Transverse colon (tissue), 4 donors: ENCODE measurements around the gene DDI1. TPM values are rescaled to one million over a fixed set of nuclear protein-coding genes. Genes with fewer than 3 reads are reported as not detected.

ENCODE experiments used
- DNase-seq: peaks from one replicate; pipeline ENCODE4 v3.0.0-alpha.2; 2019
- H3K27ac ChIP-seq, 4 donors: fragments of 200-600 bp; sonication (generic); 2 replicates each; pipeline ENCODE4 v1.5.1; 2016 to 2018; ENCODE audit warnings: inconsistent platforms in 4 of 4
- H3K27me3 ChIP-seq: fragments of 200-600 bp; sonication (generic); 2 replicates; pipeline ENCODE4 v1.5.1; 2017; ENCODE audit warnings: inconsistent platforms
- H3K36me3 ChIP-seq, 4 donors: fragments of 200-600 bp; sonication (generic); 2 replicates each; pipeline ENCODE4 v1.5.1; 2017 to 2019; ENCODE audit warnings: inconsistent platforms in 4 of 4
- H3K4me1 ChIP-seq, 4 donors: fragments of 200-600 bp; sonication (generic); 2 replicates each; pipeline ENCODE4 v1.5.1; 2017 to 2020; ENCODE audit warnings: inconsistent platforms in 4 of 4
- H3K4me3 ChIP-seq, 4 donors: fragments of 200-600 bp; sonication (generic); 1 replicate in 1 of 4; 2 replicates in 3 of 4; pipeline versions ENCODE4 v1.5.1 to v1.6.1; 2017 to 2019; ENCODE audit warnings: inconsistent platforms in 4 of 4
- H3K9me3 ChIP-seq, 2 donors: fragments of 200-600 bp; sonication (generic); 2 replicates each; pipeline ENCODE4 v1.5.1; 2017 to 2019; ENCODE audit warnings: inconsistent platforms in 2 of 2
- CTCF ChIP-seq, 5 experiments: fragments of 200-600 bp in 3 of 5; fragments of 450-650 bp in 2 of 5; sonication (generic) in 3 of 5; IDR thresholded peaks; 1 replicate in 2 of 5; 2 replicates in 3 of 5; pipeline ENCODE4 v1.5.1; 2016 to 2017; ENCODE audit warnings: antibody characterized with exemption in 5 of 5, inconsistent platforms in 3 of 5, mild to moderate bottlenecking in 2 of 5, moderate library complexity in 1 of 5
- EP300 ChIP-seq: sonication (generic); formaldehyde crosslinking; IDR thresholded peaks from one replicate; pipeline ENCODE4 v1.6.1; 2017; ENCODE audit warnings: antibody characterized with exemption, low read depth
- POLR2A ChIP-seq: fragments of 450-650 bp; IDR thresholded peaks from one replicate; pipeline ENCODE4 v1.6.1; 2016; ENCODE audit warnings: antibody characterized with exemption, mild to moderate bottlenecking, moderate library complexity
- POLR2AphosphoS5 ChIP-seq, 3 donors: sonication (generic); formaldehyde crosslinking; IDR thresholded peaks; one replicate each; pipeline ENCODE4 v1.6.1; 2016; ENCODE audit warnings: antibody characterized with exemption in 3 of 3
- WGBS, 2 donors: methylation state at CpG; one replicate each; pipeline ENCODE4 v1.1.5; 2018; ENCODE audit warnings: low coverage in 1 of 2; 5-methylcytosine and 5-hydroxymethylcytosine counted together
- in situ Hi-C, 4 donors: fragments of 200-750 bp; cut with MboI; loops; one replicate each; pipeline versions ENCODE4 v1.15.0 to v1.15.1; 2017; ENCODE audit warnings: low sequenced_read_pairs in 3 of 4, low pct_ligation_motif_present in 1 of 4, low pct_unique_long_range_greater_than_20kb in 1 of 4
- intact Hi-C: fragments of 100-400 bp; cut with DNase I; formaldehyde crosslinking; loops from one replicate; pipeline ENCODE4 v1.15.1; 2023; ENCODE audit warnings: low total_unique reads
- total RNA-seq, 4 donors: library from RNA; depleted of rRNA; stranded (reverse); fragments of >200 nt; gene quantifications; one replicate each; pipeline ENCODE4 v1.1.0, GENCODE V29; 2016

DDI1 gene
- total RNA-seq, 4 donors from 2014 or later = not detected

DNA sequence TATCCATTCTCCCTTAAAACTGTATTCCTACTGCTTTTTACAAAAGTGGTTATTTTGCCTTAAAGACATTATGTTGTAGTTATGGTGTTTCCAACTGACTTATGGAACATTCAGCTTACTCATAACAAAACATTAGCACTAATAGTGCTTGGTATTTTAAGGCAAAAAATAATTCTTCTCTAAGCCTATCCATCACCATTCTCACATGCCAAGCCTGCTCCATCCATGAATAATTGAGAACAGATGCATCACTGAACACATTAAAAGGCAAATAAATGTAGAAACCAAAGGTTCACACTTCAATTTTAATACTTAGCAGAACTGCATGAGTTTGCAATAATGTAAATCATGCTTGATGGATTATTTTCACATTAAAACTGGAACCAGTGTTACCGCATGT, 42.3 kb upstream of the DDI1 start:
- no peak overlapping the region for H3K27ac ChIP-seq
- no peaks in the 10 kb centered on the region for H3K9me3 ChIP-seq
- no peaks in the 10 kb centered on the region for H3K36me3 ChIP-seq
- intact Hi-C loops = no loop called here
- H3K4me1 ChIP-seq = no peaks in the 10 kb centered on the region
- in situ Hi-C loops = no loop called here
- 67 to 85% methylated on average over 1 of the region's 1 CpG for WGBS, 2 donors
- no peaks in the 10 kb centered on the region for H3K27me3 ChIP-seq
- H3K4me3 ChIP-seq = no peak overlapping the region
- DNase-seq = no peak
- TF ChIP-seq POLR2A = no peak
- TF ChIP-seq EP300 = no peak
- TF ChIP-seq POLR2AphosphoS5 (IDR thresholded peaks at IDR 0.05) = no peak
- no peak for TF ChIP-seq CTCF (IDR thresholded peaks at IDR 0.05)

DNA sequence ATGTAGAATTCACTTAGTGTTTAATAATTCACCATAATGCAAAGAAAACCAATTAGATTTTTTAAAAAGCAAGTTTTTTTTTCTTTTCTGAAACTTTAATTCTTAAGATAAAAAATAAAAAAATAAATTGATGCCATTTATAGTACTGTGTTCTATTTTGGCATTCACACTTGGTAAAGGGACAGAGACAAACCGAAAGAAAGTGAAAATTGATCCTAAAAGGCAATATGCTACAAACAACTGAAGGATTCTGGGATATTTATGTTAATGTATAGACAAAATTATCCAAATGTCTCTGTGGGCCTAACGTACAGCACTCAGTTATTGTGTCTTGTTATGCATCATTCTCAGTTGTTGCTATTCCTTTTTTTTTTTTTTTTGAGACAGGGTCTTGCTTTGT, 41.9 kb upstream of the DDI1 start:
- 85 to 89% methylated on average over 2 of the region's 2 CpGs for WGBS, 2 donors
- no peaks in the 10 kb centered on the region for H3K9me3 ChIP-seq
- intact Hi-C loops (no loop called here), in situ Hi-C loops (no loop called here)
- no peak for DNase-seq
- no peak overlapping the region for H3K4me3 ChIP-seq
- H3K36me3 ChIP-seq = no peaks in the 10 kb centered on the region
- no peaks in the 10 kb centered on the region for H3K4me1 ChIP-seq
- no peak overlapping the region for H3K27ac ChIP-seq
- H3K27me3 ChIP-seq = no peaks in the 10 kb centered on the region
- TF ChIP-seq EP300 (no peak), POLR2AphosphoS5 (IDR thresholded peaks at IDR 0.05) (no peak), POLR2A (no peak), CTCF (IDR thresholded peaks at IDR 0.05) (no peak)

GRCh38 chr11:103995896-103996295, 40.5 kb upstream of the DDI1 start:
- no peak for DNase-seq
- no peaks in the 10 kb centered on the region for H3K4me1 ChIP-seq
- intact Hi-C loops (no loop called here), in situ Hi-C loops (no loop called here)
- H3K27me3 ChIP-seq = no peaks in the 10 kb centered on the region
- no peak overlapping the region for H3K4me3 ChIP-seq
- H3K36me3 ChIP-seq = no peaks in the 10 kb centered on the region
- no peak for TF ChIP-seq POLR2A
- TF ChIP-seq EP300 = no peak
- TF ChIP-seq POLR2AphosphoS5 (IDR thresholded peaks at IDR 0.05) = no peak
- TF ChIP-seq CTCF (IDR thresholded peaks at IDR 0.05) = no peak
- no peaks in the 10 kb centered on the region for H3K9me3 ChIP-seq
- no peak overlapping the region for H3K27ac ChIP-seq
- WGBS, 2 donors = 94 to 95% methylated on average over 4 of the region's 4 CpGs

DNA sequence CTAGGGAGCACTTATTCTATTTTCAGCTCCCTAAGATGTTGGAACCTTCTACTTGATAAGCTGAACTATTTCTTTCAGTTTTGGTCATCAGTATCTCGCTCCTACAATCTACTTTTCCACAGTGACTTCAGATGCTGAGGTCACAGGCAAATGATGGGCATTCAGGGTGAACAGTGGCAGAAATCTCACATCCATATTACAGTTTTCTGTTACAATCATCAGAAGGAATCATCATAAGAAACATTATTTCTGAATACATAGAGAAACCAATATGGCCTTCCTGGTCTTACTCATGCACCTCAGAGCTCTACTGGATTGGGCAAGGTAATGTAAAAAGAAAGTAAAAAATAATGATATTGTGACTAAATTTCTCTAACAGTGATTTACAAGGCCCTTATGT, 39.4 kb upstream of the DDI1 start:
- no peak for DNase-seq
- H3K4me1 ChIP-seq = no peaks in the 10 kb centered on the region
- TF ChIP-seq EP300 = no peak
- H3K4me3 ChIP-seq = no peak overlapping the region
- 84 to 100% methylated on average over 1 of the region's 1 CpG for WGBS, 2 donors
- no peaks in the 10 kb centered on the region for H3K36me3 ChIP-seq
- no peak overlapping the region for H3K27ac ChIP-seq
- no peaks in the 10 kb centered on the region for H3K27me3 ChIP-seq
- intact Hi-C loops (no loop called here), in situ Hi-C loops (no loop called here)
- H3K9me3 ChIP-seq = no peaks in the 10 kb centered on the region

DNA sequence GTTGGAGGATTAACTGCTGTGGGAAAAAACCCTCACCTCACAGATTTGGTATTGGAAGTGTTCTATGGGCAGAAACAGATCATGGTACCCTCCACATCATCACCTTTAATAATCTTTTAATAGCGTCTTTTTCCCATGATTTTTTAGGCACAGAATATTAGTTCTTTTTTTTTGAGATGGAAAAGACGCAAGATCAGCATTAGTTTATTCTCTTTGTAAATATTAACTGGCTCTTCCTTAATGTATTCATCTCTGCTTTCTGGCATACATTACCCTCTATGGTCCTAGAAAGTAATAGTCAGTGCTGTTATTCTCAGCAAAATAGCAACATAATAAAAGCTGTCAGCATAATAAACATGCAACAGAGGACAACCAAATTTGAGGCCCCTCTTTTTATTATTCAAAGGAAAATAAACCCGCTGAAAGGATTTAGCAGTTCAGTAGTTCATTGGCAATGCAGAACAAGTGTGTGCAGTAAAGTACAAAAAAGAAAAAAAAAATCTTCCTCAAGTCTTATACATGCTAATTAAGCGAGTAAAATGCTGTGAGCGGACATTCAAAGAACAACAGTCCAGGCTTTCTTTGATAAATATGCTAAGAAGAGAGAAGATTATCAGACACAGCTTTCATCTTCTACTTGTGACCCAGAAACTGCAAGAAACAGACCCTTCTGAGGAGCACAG, 37.5 kb upstream of the DDI1 start:
- intact Hi-C loops = no loop called here
- no peaks in the 10 kb centered on the region for H3K4me1 ChIP-seq

More for the DNA sequence above, 37.5 kb upstream of the DDI1 start:
- in situ Hi-C loops = no loop called here
- no peak overlapping the region for H3K27ac ChIP-seq
- no peak overlapping the region for H3K4me3 ChIP-seq
- no peaks in the 10 kb centered on the region for H3K9me3 ChIP-seq
- TF ChIP-seq POLR2A (no peak), CTCF (IDR thresholded peaks at IDR 0.05) (no peak), EP300 (no peak), POLR2AphosphoS5 (IDR thresholded peaks at IDR 0.05) (no peak)
- no peaks in the 10 kb centered on the region for H3K27me3 ChIP-seq
- DNase-seq = no peak
- WGBS, 2 donors = 86 to 91% methylated on average over 3 to 5 of the region's 5 CpGs
- H3K36me3 ChIP-seq = no peaks in the 10 kb centered on the region
